ENCODE data around the gene LMO7. TPM values are rescaled to one million over a fixed set of nuclear protein-coding genes. Genes with fewer than 3 reads are reported as not detected.

The LMO7 gene
- total RNA-seq, 1 experiment from 2014 or later: 20.4 TPM

- H2AK5ac ChIP-seq (ENCODE audit: insufficient read length, low read length): no peak overlapping the region
- H2BK15ac ChIP-seq (ENCODE audit: low read depth, low read length): no peak overlapping the region
- no peak overlapping the region for H2BK5ac ChIP-seq (ENCODE audit: insufficient read length, low read length)
- H3K4me1 ChIP-seq (ENCODE audit: insufficient read depth, low read length): peaks cover 7% of the 10 kb centered on the region; the same call in 1 of the 2 replicates
- Mint-ChIP-seq H3K27me3 (ENCODE audit: low read depth) (no peaks in the 10 kb centered on the region), H3K4me3 (no peak overlapping the region), H3K36me3 (ENCODE audit: insufficient read depth in 1 of 3, low read depth in 3 of 3) (no peaks in the 10 kb centered on the region), H3K9me3 (no peaks in the 10 kb centered on the region), H3K4me1 (peaks cover 15 to 19% of the 10 kb centered on the region in 2 experiments), H3K27ac (no peak overlapping the region)
- no peaks in the 10 kb centered on the region for H3K27me3 ChIP-seq (ENCODE audit: insufficient read depth, low read length)
- H3K79me2 ChIP-seq (ENCODE audit: insufficient read depth, low read length): no peaks in the 10 kb centered on the region
- H2BK12ac ChIP-seq (ENCODE audit: insufficient read length, low read depth, low read length): no peak overlapping the region
- H3K23ac ChIP-seq (ENCODE audit: insufficient read length, low read depth, low read length): no peak overlapping the region
- WGBS (ENCODE audit: extremely low coverage, insufficient read length, low lambda C conversion rate): no CpG with 5 or more reads among the region's 2 CpGs
- H3K4ac ChIP-seq (ENCODE audit: low read depth, low read length): no peak overlapping the region
- TF ChIP-seq CTCF (conservative IDR thresholded peaks at IDR 0.05): no peak
- no peaks in the 10 kb centered on the region for H3K23me2 ChIP-seq (ENCODE audit: insufficient read length, low read depth, low read length, poor library complexity, severe bottlenecking)
- H3K14ac ChIP-seq (ENCODE audit: insufficient read depth, low read length): no peak overlapping the region
- no peak overlapping the region for H4K8ac ChIP-seq (replicated peaks; ENCODE audit: insufficient read length, low read depth, low read length)
- H2BK120ac ChIP-seq (ENCODE audit: low read depth, low read length, poor library complexity, severe bottlenecking): no peak overlapping the region
- no peak for DNase-seq
- no peak overlapping the region for H3K27ac ChIP-seq (ENCODE audit: insufficient read length, low read depth, low read length)
- H4K20me1 ChIP-seq (ENCODE audit: control insufficient read depth, insufficient read depth, insufficient read length): no peaks in the 10 kb centered on the region
- H3K56ac ChIP-seq (ENCODE audit: insufficient read length, low read depth, low read length): no peak overlapping the region
- no peaks in the 10 kb centered on the region for H3K79me1 ChIP-seq (ENCODE audit: insufficient read depth, low read depth, low read length, poor library complexity, severe bottlenecking)
- no peak overlapping the region for H4K91ac ChIP-seq (ENCODE audit: insufficient read length, low read depth, low read length)
- no peak overlapping the region for H3K18ac ChIP-seq (ENCODE audit: insufficient read length, low read depth, low read length)
- H3T11ph ChIP-seq (ENCODE audit: low read length): no peak overlapping the region
- no peak overlapping the region for H2BK20ac ChIP-seq (ENCODE audit: low read depth, low read length, poor library complexity, severe bottlenecking)
- H3K9ac ChIP-seq (ENCODE audit: extremely low read depth, insufficient read length, low read length): no peak overlapping the region
- no peaks in the 10 kb centered on the region for H3K9me3 ChIP-seq (ENCODE audit: control insufficient read depth, low read depth, low read length)
- no peak overlapping the region for H4K5ac ChIP-seq (ENCODE audit: insufficient read length, low read depth, low read length)
- no peak overlapping the region for H3K4me2 ChIP-seq (ENCODE audit: insufficient read depth, insufficient read length, low read length)
- no peak overlapping the region for H2AFZ ChIP-seq (ENCODE audit: low read length)
Measured at GRCh38 chr13:75896271-75896670, 260.1 kb downstream of the LMO7 start.
